OCI-LY1 (cell line): ENCODE results near the gene CSH2.
"Not testable (repeated sequence)": the region's sequence is repeated elsewhere in the genome, so short reads cannot be mapped to it uniquely, and the experiment has no call there.

Experiments
- H2AFZ ChIP-seq: fragments of 200-600 bp; sonication (generic), shearing (Covaris generic); 2 replicates; pipeline ENCODE4 v1.6.0; 2014; ENCODE audit warnings: antibody characterized with exemption, mild to moderate bottlenecking, low read length
- H3F3A ChIP-seq: fragments of 200-600 bp; sonication (generic), shearing (Covaris generic); 2 replicates; pipeline ENCODE4 v1.6.0; 2014; ENCODE audit warnings: mild to moderate bottlenecking, antibody characterized with exemption, low read length, moderate library complexity; ENCODE audit not compliant: insufficient read depth
- H3K27ac ChIP-seq: fragments of 200-600 bp; sonication (generic); 2 replicates; pipeline ENCODE4 v1.5.1; 2014; ENCODE audit warnings: low read length, mixed run types, mild to moderate bottlenecking, low read depth; ENCODE audit not compliant: poor library complexity, severe bottlenecking
- H3K27me3 ChIP-seq: fragments of 200-600 bp; sonication (generic); 2 replicates; pipeline ENCODE4 v1.6.0; 2014; ENCODE audit warnings: antibody characterized with exemption, mild to moderate bottlenecking, low read length, moderate library complexity; ENCODE audit not compliant: insufficient read depth
- H3K36me3 ChIP-seq: fragments of 200-600 bp; sonication (generic); 2 replicates; pipeline ENCODE4 v1.6.1; 2014; ENCODE audit warnings: mild to moderate bottlenecking, antibody characterized with exemption, low read length, moderate library complexity, mixed read lengths; ENCODE audit not compliant: insufficient read depth
- H3K4me1 ChIP-seq: fragments of 200-600 bp; sonication (generic); 2 replicates; pipeline ENCODE4 v1.5.1; 2014; ENCODE audit warnings: mild to moderate bottlenecking, low read length, moderate library complexity; ENCODE audit not compliant: insufficient read depth, severe bottlenecking
- H3K4me2 ChIP-seq: fragments of 200-600 bp; sonication (generic), shearing (Covaris generic); 2 replicates; pipeline ENCODE4 v1.6.1; 2014; ENCODE audit warnings: low read length
- H3K4me3 ChIP-seq: fragments of 200-600 bp; sonication (generic); 2 replicates; pipeline ENCODE4 v1.5.1; 2014; ENCODE audit warnings: low read length, low read depth, mild to moderate bottlenecking, mixed read lengths; ENCODE audit not compliant: poor library complexity, severe bottlenecking
- H3K79me2 ChIP-seq: fragments of 200-600 bp; shearing (Covaris generic); 2 replicates; pipeline ENCODE4 v1.6.1; 2016; ENCODE audit warnings: mixed run types, low read length, mixed read lengths; ENCODE audit not compliant: insufficient read depth
- H3K9ac ChIP-seq: fragments of 200-600 bp; sonication (generic), shearing (Covaris generic); 2 replicates; pipeline ENCODE4 v1.6.1; 2014; ENCODE audit warnings: mild to moderate bottlenecking, low read length, mixed read lengths
- H3K9me2 ChIP-seq: fragments of 200-600 bp; sonication (generic), shearing (Covaris generic); 2 replicates; pipeline ENCODE4 v1.6.1; 2014; ENCODE audit warnings: low read depth, mild to moderate bottlenecking, low read length, mixed read lengths
- H3K9me3 ChIP-seq: fragments of 200-600 bp; shearing (Covaris generic); 2 replicates; pipeline ENCODE4 v1.6.1; 2014; ENCODE audit warnings: low read length, mixed read lengths
- H4K20me1 ChIP-seq: fragments of 200-600 bp; sonication (generic), shearing (Covaris generic); 2 replicates; pipeline ENCODE4 v1.6.0; 2016; ENCODE audit warnings: mild to moderate bottlenecking, low read length; ENCODE audit not compliant: insufficient read depth
- TF ChIP-seq, protein P1 (sequence below): fragments of 200-600 bp; sonication (generic), shearing (Covaris generic); IDR thresholded peaks from 2 replicates; pipeline ENCODE4 v1.5.1; 2017; ENCODE audit warnings: mild to moderate bottlenecking, antibody characterized with exemption, low read length, moderate library complexity, mixed read lengths

The CSH2 gene

DNA sequence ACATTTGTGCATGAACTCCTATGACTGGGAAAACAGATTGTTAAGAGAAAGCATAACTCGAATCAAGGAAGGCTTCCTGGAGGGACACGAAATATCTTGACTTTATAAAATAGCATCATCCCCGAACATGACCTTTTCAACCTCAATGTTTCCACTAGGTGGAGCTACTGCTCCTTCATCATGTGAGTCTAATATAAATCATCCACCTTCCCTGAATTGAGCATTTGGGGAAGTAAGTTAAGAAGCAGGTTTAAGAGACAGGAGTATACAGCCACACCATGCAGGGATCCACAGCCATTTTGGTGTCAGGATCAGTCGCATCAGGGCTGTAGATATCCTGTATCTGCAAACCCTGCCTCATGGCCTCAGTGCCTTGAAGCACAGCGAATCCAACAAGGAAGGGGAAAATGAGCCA, 30.3 kb upstream of the CSH2 start:
- not testable (repeated sequence) for H3K9me2 ChIP-seq, H3K4me1 ChIP-seq, H2AFZ ChIP-seq, H3K4me2 ChIP-seq, H3F3A ChIP-seq, H3K9ac ChIP-seq, H3K79me2 ChIP-seq, H3K9me3 ChIP-seq, H3K27ac ChIP-seq, H4K20me1 ChIP-seq, H3K27me3 ChIP-seq, H3K36me3 ChIP-seq, H3K4me3 ChIP-seq
- TF ChIP-seq, protein P1, sequence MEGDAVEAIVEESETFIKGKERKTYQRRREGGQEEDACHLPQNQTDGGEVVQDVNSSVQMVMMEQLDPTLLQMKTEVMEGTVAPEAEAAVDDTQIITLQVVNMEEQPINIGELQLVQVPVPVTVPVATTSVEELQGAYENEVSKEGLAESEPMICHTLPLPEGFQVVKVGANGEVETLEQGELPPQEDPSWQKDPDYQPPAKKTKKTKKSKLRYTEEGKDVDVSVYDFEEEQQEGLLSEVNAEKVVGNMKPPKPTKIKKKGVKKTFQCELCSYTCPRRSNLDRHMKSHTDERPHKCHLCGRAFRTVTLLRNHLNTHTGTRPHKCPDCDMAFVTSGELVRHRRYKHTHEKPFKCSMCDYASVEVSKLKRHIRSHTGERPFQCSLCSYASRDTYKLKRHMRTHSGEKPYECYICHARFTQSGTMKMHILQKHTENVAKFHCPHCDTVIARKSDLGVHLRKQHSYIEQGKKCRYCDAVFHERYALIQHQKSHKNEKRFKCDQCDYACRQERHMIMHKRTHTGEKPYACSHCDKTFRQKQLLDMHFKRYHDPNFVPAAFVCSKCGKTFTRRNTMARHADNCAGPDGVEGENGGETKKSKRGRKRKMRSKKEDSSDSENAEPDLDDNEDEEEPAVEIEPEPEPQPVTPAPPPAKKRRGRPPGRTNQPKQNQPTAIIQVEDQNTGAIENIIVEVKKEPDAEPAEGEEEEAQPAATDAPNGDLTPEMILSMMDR = peak; percentile 30; the same call in 1 of the 2 replicates

DNA sequence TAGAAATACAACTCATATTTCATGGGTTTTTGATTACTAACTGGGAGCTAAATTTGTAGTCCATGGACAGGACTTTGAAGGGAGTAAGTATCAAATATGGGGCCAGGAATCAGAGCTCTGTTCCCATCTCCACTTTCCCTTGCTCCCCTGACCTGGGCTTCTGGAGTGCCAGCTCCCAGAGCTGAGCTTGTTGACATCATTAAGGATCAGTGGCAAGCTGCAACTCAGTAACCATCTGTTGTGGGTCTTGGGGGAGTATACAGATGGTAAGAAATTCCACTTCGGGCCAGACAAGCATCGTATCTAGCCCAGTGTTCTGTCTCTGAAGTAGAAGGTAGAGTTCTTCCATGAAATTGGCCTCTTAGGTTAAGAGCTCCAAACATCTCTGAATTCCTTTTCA, 28.5 kb upstream of the CSH2 start:
- not testable (repeated sequence) for H3K9me3 ChIP-seq, H2AFZ ChIP-seq, H3K79me2 ChIP-seq, H3F3A ChIP-seq, H3K27ac ChIP-seq, H3K36me3 ChIP-seq, H3K27me3 ChIP-seq, H3K4me2 ChIP-seq, H3K4me1 ChIP-seq, H3K4me3 ChIP-seq, H3K9ac ChIP-seq, H3K9me2 ChIP-seq, H4K20me1 ChIP-seq

DNA sequence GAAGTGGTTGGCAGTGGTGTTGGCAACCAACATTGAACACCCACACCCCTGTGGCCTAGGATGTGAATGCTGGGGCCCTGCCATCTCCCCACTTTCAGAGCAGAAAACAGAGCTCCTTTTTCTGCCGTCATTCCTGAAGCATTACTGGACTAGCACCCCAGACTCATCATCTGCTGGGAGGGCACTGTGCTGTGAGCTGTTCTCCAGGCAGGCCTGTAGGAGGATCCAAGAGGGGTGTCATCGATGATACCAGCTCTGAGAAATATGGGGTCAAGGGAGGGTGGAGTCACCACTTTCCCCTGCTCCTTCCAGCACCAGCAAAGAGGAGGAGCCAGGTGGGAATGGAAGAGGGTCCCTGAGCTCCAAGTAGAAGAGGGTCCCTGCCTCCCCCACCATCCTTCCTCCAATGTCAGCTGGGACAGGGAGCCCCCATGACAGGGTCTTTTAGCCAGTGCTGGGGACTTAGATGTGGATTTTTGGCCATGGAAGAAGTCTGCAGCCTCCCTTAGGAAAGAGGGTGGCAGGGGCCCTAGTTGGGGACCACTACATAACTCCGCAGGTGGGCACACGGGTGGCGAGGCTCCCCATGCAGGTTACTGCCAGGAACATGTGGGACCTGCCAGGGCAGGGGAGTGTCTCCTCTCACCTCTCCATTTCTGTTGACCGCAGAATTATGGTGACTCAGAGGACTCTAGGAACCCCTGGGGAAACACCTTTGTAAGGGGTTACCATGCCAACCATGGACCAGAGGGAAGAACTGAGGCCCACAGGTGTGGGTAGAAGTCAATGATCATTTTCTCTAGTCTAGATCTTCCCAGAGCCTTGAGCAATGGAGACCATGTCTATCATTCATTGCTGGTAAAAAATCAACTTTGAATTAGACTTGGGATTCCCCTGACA, 25.7 kb upstream of the CSH2 start:
- H3K4me2 ChIP-seq, H3K4me1 ChIP-seq: not testable (repeated sequence)

DNA sequence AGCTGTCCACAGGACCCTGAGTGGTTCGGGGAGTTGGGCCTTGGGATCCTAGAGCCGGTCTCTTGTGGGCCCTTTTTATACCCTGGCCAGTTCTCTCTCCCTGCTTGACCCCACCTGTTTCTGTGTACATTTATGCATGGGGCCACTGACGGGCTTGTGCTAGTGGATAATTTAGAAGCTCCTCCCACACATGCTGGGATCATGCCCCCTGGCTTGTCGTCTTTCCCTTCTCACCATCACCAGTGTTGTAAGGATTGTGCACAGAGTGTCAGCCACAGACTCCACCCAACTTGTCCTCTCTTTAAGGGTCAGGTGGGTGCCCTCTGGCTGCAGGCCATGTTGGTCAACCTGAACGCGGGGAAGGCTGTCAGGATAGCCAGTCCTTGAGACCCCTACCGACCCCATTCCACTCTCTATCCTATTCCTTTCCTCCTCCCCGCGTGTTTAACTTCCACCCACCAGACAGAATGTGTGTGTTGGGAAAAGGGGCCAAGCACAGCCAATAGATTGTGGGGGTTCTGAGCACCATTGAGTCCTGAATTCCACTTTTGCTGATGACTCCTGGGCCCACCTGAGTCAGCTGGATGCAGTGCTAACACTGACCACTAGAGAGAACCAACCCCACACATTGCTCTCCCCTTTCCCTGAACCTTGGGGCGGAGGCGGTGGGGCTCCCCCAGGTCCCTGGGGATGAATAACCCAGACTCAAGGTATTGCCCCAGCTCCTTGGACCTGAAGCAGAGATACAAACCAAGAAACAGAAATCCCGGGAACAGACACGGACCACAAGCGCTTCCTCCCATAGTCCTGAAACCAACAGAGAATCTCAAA, 23.3 kb upstream of the CSH2 start, which contains the start of gene CSH1:
Gene CSH1 (minus strand): TSS at position 51 of the 831 bp plus-strand sequence. CDS start 63 bp downstream, outside the sequence.
- not testable (repeated sequence) for H3K9me2 ChIP-seq, H3F3A ChIP-seq, H3K4me2 ChIP-seq, H3K4me3 ChIP-seq, H3K9ac ChIP-seq, H3K9me3 ChIP-seq, H2AFZ ChIP-seq, H4K20me1 ChIP-seq, H3K4me1 ChIP-seq, H3K36me3 ChIP-seq, H3K79me2 ChIP-seq, H3K27ac ChIP-seq, H3K27me3 ChIP-seq

More for the DNA sequence above, 25.7 kb upstream of the CSH2 start:
- not testable (repeated sequence) for H3K9me3 ChIP-seq, H3K27me3 ChIP-seq, H3K4me3 ChIP-seq, H3K9ac ChIP-seq, H3F3A ChIP-seq, H3K9me2 ChIP-seq, H3K36me3 ChIP-seq, H2AFZ ChIP-seq, H3K79me2 ChIP-seq, H4K20me1 ChIP-seq, H3K27ac ChIP-seq

DNA sequence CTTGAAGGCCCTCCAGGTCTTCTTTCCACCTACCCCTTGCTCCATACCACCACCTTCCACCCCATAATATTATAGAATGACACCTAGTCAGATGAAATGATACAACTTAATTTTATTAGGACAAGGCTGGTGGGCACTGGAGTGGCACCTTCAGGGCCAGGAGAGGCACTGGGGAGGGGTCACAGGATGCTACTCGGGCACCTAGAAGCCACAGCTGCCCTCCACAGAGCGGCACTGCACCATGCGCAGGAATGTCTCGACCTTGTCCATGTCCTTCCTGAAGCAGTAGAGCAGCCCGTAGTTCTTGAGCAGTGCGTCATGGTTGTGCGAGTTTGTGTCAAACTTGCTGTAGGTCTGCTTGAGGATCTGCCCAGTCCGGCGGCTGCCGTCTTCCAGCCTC, 21.3 kb upstream of the CSH2 start:
- not testable (repeated sequence) for H3K9me3 ChIP-seq, H4K20me1 ChIP-seq

DNA sequence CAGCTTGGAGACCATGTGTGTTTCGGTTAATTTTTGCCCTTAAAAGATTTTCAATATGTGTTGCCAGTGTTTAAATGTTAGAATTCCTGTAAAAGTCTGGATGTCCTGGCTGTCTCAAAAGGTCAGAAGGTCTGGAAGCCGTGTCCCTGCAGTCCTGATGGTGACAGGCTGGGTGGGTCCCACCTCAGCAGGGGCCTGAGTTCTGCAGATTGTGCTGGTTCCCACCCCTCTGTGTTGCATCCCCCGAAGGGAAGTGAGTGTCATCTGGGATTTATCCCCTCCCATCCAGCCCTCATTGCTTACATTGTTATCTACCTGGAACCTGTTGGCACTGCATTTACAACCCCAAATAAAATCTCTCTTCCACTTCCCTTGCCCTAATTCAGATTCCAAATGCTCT, 20.5 kb upstream of the CSH2 start:
- H3K9me3 ChIP-seq, H2AFZ ChIP-seq, H3K4me1 ChIP-seq, H3K36me3 ChIP-seq, H3K9me2 ChIP-seq, H3K27me3 ChIP-seq, H3K79me2 ChIP-seq, H3K27ac ChIP-seq, H3K4me3 ChIP-seq, H3F3A ChIP-seq, H4K20me1 ChIP-seq, H3K9ac ChIP-seq, H3K4me2 ChIP-seq: not testable (repeated sequence)

More for the DNA sequence above, 21.3 kb upstream of the CSH2 start:
- H3K4me3 ChIP-seq, H3K27me3 ChIP-seq, H3K36me3 ChIP-seq, H2AFZ ChIP-seq, H3F3A ChIP-seq, H3K4me1 ChIP-seq, H3K79me2 ChIP-seq, H3K4me2 ChIP-seq, H3K9ac ChIP-seq, H3K27ac ChIP-seq, H3K9me2 ChIP-seq: not testable (repeated sequence)
